ENCODE measurements around the gene PRSS22.

PRSS22 gene

DNA sequence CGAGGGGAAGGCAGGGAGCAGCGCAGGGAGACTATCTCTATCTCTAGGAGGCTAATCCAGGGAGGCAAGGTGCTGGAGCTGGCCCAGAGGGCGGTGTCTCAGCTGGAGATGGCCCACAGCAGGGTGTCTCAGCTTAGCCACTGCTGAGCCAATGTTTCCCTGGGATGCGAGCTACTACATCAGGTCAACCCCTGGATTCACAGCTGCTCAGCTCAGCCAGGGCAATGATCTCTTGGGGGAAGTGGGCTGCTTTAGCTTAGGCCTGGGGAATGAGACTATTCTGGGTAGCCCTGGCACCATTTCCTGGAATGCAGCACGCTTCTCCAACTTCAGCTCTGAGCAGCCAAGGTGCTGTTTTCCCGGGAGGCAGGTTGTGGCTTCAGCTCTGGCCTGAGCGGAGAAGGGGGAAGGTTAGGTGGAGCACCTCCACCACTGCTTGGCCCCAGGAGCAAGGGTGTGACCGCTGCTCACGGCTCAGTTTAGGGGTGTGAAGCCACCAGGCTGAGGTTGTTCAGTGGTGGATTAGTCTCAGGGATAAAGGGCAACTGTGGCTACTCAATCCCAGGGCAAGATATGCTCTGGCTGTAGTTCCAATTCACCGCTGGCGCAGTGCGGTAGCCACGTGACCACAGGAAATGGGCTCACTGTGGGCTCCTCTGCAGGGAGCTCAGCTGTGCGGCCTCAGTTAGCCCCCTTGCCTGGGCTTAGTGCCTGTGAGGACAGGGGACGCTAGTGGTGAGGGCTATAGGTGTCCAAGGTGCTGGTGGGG, 46.1 kb downstream of the PRSS22 start:
- no peak for DNase-seq

DNA sequence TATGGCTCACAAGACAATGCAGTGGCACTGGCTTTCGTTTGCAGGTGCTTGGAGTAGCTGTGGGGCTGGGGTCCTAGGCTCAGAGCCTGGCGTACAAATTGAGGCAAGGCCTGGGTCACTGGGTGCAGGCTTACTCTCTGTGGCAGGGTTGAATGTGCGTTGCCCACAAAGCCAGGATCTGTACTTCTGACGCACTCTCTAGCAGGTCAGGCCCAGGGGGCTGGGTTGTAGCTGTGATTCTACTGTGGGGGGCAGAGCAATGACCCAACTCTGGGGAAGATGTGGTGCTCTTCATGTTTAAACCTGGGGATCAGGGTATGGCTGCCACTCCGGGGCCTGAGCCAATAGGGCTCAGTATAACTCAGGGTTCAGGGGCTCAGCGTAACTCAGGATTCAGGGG, 47.3 kb downstream of the PRSS22 start:
- no peak for DNase-seq

DNA sequence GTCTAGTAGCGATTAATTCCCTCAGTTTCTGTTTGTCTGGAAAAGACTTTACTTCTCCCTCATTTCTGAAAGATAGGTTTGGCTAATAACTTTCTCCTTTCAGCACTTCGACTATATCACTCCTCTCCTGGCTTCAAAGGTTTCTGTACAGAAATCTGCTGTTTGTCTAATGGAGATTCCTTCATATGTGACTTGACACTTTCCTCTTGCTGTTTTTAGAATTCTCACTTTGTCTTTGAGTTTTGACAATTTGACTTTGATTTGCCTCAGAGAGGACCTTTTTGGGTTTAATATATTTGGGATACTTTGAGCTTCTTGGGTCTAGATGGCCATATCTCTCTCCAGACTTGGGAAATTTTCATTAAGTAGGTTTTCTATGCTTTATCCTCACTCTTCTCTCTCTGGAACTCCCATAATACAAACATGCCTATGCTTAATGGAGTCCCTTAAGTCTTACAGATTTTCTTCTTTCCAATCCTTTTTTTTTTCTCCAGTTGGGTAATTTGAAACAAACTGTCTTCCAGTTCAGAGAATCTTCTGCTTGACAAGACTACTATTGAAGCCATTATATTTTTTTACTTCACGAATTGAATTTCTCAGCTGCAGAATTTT, 48.7 kb downstream of the PRSS22 start:
- no peak for DNase-seq

GRCh38 chr16:2808181-2808580, 49.8 kb downstream of the PRSS22 start:
- DNase-seq = no peak

DNA sequence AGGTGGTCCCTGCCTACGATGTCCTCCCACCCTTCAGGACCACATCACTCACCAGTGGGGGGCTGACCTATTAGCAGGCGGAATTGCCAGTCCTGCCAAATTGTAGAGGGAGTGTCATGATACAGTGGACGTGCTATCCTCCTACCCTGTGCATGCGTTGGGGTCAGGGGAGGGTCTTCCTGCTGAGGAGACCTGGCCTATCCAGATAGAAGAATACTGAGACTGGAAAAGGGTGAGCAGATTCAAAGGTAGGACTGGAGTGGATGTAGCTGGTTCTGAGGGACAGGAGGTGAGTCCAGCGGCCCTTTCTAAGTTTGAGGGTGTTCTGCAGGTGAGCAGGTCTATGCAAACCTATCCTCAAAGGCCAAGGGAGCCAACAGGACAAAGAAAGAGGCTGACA, 51.7 kb downstream of the PRSS22 start:
- no peak for DNase-seq

DNA sequence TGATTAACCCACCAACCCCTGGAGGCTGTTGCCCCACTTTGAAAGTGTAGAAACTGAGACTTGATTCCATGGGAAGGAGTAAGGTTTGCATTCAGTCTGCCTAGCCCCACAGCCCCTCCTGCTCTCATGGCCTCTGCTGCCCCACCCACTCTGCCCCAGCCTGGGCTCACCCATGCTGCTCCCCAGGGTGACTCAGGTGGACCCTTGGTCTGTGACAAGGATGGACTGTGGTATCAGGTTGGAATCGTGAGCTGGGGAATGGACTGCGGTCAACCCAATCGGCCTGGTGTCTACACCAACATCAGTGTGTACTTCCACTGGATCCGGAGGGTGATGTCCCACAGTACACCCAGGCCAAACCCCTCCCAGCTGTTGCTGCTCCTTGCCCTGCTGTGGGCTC, 53.2 kb downstream of the PRSS22 start:
- no peak for DNase-seq

DNA sequence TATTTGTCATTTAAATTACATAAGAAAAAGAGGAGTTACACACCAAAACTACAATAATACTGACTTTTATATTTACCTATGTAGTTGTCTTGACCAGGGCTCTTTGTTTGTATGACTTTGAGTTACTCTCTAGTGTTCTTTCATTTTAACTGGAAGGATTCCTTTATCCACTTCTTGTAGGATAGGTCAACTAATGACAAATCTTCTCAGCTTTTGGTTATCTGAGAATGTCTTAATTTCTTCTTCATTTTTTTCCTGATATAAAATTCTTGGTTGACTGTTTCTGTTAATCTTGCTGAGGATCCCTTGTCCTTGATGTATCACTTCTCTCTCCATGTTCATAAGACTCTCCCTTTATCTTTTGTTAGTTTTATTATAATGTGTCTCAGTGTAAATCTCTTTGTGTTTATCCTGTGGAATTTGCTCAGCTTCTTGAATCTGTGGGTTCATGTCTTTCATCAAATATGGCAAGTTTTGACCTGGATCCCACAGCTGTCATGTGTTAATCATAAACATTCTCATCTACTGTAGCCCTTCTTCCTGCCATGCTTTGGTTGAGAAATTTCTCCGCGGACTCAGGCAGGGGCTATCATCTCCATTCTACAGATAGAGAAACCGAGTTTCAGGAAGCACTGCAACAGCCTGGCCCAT, 54.3 kb downstream of the PRSS22 start:
- no peak for DNase-seq
